Stomach (tissue), 4 donors: ENCODE measurements around the gene CXCL6.

Source experiments
- EP300 ChIP-seq: sonication (generic); formaldehyde crosslinking; IDR thresholded peaks from one replicate; pipeline ENCODE4 v1.6.1; 2017; ENCODE audit warnings: antibody characterized with exemption
- POLR2A ChIP-seq, 4 donors: fragments of 450-650 bp; IDR thresholded peaks; one replicate each; pipeline ENCODE4 v1.6.1; 2016; ENCODE audit warnings: antibody characterized with exemption in 4 of 4, control low read depth in 2 of 4, mild to moderate bottlenecking in 1 of 4, moderate library complexity in 1 of 4
- POLR2AphosphoS5 ChIP-seq, 3 donors: sonication (generic); formaldehyde crosslinking; IDR thresholded peaks; one replicate each; pipeline ENCODE4 v1.6.1; 2016; ENCODE audit warnings: antibody characterized with exemption in 3 of 3
- TF ChIP-seq, protein P1 (sequence below), 7 experiments: fragments of 450-650 bp in 4 of 7; fragments of 200-600 bp in 3 of 7; sonication (generic) in 3 of 7; IDR thresholded peaks; one replicate each; pipeline ENCODE4 v1.5.1; 2016 to 2019; ENCODE audit warnings: antibody characterized with exemption in 7 of 7, control low read depth in 2 of 7, mild to moderate bottlenecking in 1 of 7

DNA sequence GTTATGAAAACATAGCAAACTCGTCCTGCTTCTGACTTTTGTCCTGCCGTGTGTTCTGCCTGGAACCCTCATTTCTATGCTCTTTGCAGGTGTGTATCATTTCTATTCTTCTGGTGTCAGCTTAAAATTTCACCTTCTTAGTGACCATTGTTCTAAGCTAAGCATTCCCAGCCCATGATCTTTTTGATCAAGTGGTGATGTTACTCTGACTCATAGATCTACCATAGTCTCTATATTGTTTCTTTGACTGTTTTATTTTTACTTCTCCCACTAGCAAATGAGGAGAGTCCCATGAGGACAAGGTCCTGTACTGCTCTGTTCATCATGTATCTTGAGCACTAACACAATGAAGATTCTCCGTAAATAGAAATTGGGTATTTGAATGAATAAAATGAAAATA lies 14.1 kb upstream of the CXCL6 start:
- TF ChIP-seq, protein P1, sequence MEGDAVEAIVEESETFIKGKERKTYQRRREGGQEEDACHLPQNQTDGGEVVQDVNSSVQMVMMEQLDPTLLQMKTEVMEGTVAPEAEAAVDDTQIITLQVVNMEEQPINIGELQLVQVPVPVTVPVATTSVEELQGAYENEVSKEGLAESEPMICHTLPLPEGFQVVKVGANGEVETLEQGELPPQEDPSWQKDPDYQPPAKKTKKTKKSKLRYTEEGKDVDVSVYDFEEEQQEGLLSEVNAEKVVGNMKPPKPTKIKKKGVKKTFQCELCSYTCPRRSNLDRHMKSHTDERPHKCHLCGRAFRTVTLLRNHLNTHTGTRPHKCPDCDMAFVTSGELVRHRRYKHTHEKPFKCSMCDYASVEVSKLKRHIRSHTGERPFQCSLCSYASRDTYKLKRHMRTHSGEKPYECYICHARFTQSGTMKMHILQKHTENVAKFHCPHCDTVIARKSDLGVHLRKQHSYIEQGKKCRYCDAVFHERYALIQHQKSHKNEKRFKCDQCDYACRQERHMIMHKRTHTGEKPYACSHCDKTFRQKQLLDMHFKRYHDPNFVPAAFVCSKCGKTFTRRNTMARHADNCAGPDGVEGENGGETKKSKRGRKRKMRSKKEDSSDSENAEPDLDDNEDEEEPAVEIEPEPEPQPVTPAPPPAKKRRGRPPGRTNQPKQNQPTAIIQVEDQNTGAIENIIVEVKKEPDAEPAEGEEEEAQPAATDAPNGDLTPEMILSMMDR (IDR thresholded peaks at IDR 0.05): no peak
- no peak for TF ChIP-seq POLR2AphosphoS5 (IDR thresholded peaks at IDR 0.05)
- no peak for TF ChIP-seq EP300
- no peak for TF ChIP-seq POLR2A (IDR thresholded peaks at IDR 0.05)
